HCT116 (cell line): ENCODE measurements around the gene FCRL6. TPM values are rescaled to one million over a fixed set of nuclear protein-coding genes. Genes with fewer than 3 reads are reported as not detected.

Experiments
- ATAC-seq: fragments of 200-7000 bp; cut with Tn5 transposase; 2 replicates; pipeline ENCODE4 v1.9.1; 2020; ENCODE audit warnings: mild to moderate bottlenecking, moderate library complexity
- BruUV-seq: library from RNA; stranded (reverse); fragments of 400-500 nt; replicated peaks from 2 replicates; lab custom pipeline; 2021; lab: Mats Ljungman, UMichigan
- CTCF ChIA-PET: fragments of 300-600 bp; sonication (Branson Sonifier 250); formaldehyde crosslinking; loops from one replicate; lab custom pipeline; 2021; ENCODE audit warnings: antibody characterized with exemption; lab: Charles Lee
- POLR2A ChIA-PET: fragments of 300-600, 350-600 bp; sonication (Branson Sonifier 250); formaldehyde crosslinking; loops from one replicate; lab custom pipeline; 2021; ENCODE audit warnings: antibody characterized with exemption; lab: Charles Lee
- RAD21 ChIA-PET, 2 experiments: fragments of 300-600 bp; sonication (Branson Sonifier 250); formaldehyde crosslinking; loops; one replicate each; lab custom pipeline; 2023; ENCODE audit warnings: low total read pairs in 2 of 2; ENCODE audit not compliant: uncharacterized antibody in 2 of 2, unreplicated experiment in 2 of 2, low non-redundant PET in 1 of 2; lab: Charles Lee
- DNase-seq: peaks from one replicate; pipeline ENCODE4 v3.0.0-alpha.2; 2010; ENCODE audit warnings: low read depth, low spot score
- H2AFZ ChIP-seq: fragments of 200-600 bp; shearing (Covaris generic), sonication (generic); 2 replicates; pipeline ENCODE4 v1.6.1; 2017; ENCODE audit warnings: low read depth, mixed run types, mixed read lengths, antibody characterized with exemption, low read length; ENCODE audit not compliant: poor library complexity, severe bottlenecking
- H3K27ac ChIP-seq: 2 replicates; pipeline ENCODE4 v1.5.1; 2012; ENCODE audit warnings: low read depth, low read length
- H3K27me3 ChIP-seq: fragments of 200-600 bp; sonication (generic); 2 replicates; pipeline ENCODE4 v1.6.1; 2016; ENCODE audit warnings: mixed run types, low read length, mixed read lengths; ENCODE audit not compliant: insufficient read depth
- H3K36me3 ChIP-seq, 2 experiments: fragments of 200-500 bp in 1 of 2; fragments of 200-600 bp in 1 of 2; sonication (Bioruptor generic) in 1 of 2; sonication (generic) in 1 of 2; 2 replicates each; pipeline versions ENCODE4 v1.5.1 to v1.6.1; 2014 to 2016; ENCODE audit warnings: low read length in 2 of 2, inconsistent platforms in 1 of 2, mixed read lengths in 1 of 2, mixed run types in 1 of 2; ENCODE audit not compliant: insufficient read depth in 2 of 2, control insufficient read depth in 1 of 2
- H3K4me1 ChIP-seq, 2 experiments: fragments of 200-600 bp in 1 of 2; sonication (generic) in 1 of 2; 2 replicates each; pipeline versions ENCODE4 v1.5.1 to v1.6.1; 2012 to 2017; ENCODE audit warnings: low read length in 2 of 2, inconsistent platforms in 1 of 2, mild to moderate bottlenecking in 1 of 2, mixed read lengths in 1 of 2, mixed run types in 1 of 2, moderate library complexity in 1 of 2; ENCODE audit not compliant: insufficient read depth in 2 of 2, control insufficient read depth in 1 of 2
- H3K4me2 ChIP-seq: fragments of 200-600 bp; sonication (generic); 2 replicates; pipeline ENCODE4 v1.6.1; 2017; ENCODE audit warnings: mixed run types, low read length, mixed read lengths
- H3K4me3 ChIP-seq, 2 experiments: fragments of 200-600 bp in 1 of 2; sonication (generic) in 1 of 2; replicated peaks in 1 of 2; 2 replicates each; pipeline ENCODE4 v1.5.1; 2011 to 2016; ENCODE audit warnings: low read length in 2 of 2, control low read depth in 1 of 2, low read depth in 1 of 2, mild to moderate bottlenecking in 1 of 2, mixed read lengths in 1 of 2, mixed run types in 1 of 2
- H3K79me2 ChIP-seq: fragments of 200-600 bp; sonication (generic); 2 replicates; pipeline ENCODE4 v1.6.1; 2017; ENCODE audit warnings: mild to moderate bottlenecking, mixed run types, low read length, moderate library complexity, mixed read lengths; ENCODE audit not compliant: insufficient read depth
- H3K9ac ChIP-seq: fragments of 200-600 bp; sonication (generic); 2 replicates; pipeline ENCODE4 v1.6.1; 2016; ENCODE audit warnings: low read length, mixed read lengths
- H3K9me2 ChIP-seq: fragments of 200-600 bp; sonication (generic), shearing (Covaris generic); 2 replicates; pipeline ENCODE4 v1.6.1; 2017; ENCODE audit warnings: mixed run types, mild to moderate bottlenecking, moderate library complexity; ENCODE audit not compliant: insufficient read depth
- H3K9me3 ChIP-seq, 2 experiments: fragments of 200-500 bp in 1 of 2; fragments of 200-600 bp in 1 of 2; sonication (Bioruptor generic) in 1 of 2; sonication (generic) in 1 of 2; 2 replicates each; pipeline ENCODE4 v1.6.1; 2014 to 2017; ENCODE audit warnings: low read length in 2 of 2, mixed read lengths in 2 of 2, inconsistent platforms in 1 of 2, low read depth in 1 of 2, mild to moderate bottlenecking in 1 of 2, mixed run types in 1 of 2, moderate library complexity in 1 of 2; ENCODE audit not compliant: control insufficient read depth in 1 of 2, insufficient read depth in 1 of 2
- H4K20me1 ChIP-seq: fragments of 200-600 bp; sonication (generic), shearing (Covaris generic); 2 replicates; pipeline ENCODE4 v1.6.1; 2017; ENCODE audit warnings: mixed run types, mild to moderate bottlenecking, moderate library complexity; ENCODE audit not compliant: insufficient read depth
- CBX3 ChIP-seq: IDR thresholded peaks from 2 replicates; pipeline ENCODE4 v1.6.1; 2012; ENCODE audit warnings: low read depth
- EGR1 ChIP-seq: IDR thresholded peaks from 2 replicates; pipeline ENCODE4 v1.6.1; 2012; ENCODE audit warnings: low read depth
- ELF1 ChIP-seq: IDR thresholded peaks from 2 replicates; pipeline ENCODE4 v1.6.1; 2012; ENCODE audit warnings: low read depth, borderline replicate concordance
- EZH2 ChIP-seq: fragments of 200-600 bp; sonication (generic); IDR thresholded peaks from 2 replicates; pipeline ENCODE4 v1.6.1; 2017; ENCODE audit warnings: antibody characterized with exemption, mixed run types
- EZH2phosphoT487 ChIP-seq: fragments of 200-600 bp; IDR thresholded peaks from 2 replicates; pipeline ENCODE4 v1.6.1; 2018; ENCODE audit warnings: antibody characterized with exemption, borderline replicate concordance
- JUND ChIP-seq: IDR thresholded peaks from 2 replicates; pipeline ENCODE4 v1.6.1; 2012
- POLR2A ChIP-seq: IDR thresholded peaks from 2 replicates; pipeline ENCODE4 v1.7.0; 2011; ENCODE audit warnings: borderline replicate concordance; ENCODE audit not compliant: insufficient read depth, insufficient read length; ENCODE audit errors: extremely low read depth
- POLR2AphosphoS5 ChIP-seq: IDR thresholded peaks from 2 replicates; pipeline ENCODE4 v1.6.1; 2011; ENCODE audit warnings: mild to moderate bottlenecking, low read depth, low read length, moderate library complexity
- RAD21 ChIP-seq: IDR thresholded peaks from 2 replicates; pipeline ENCODE4 v1.6.1; 2012; ENCODE audit warnings: low read depth, mild to moderate bottlenecking
- REST ChIP-seq: IDR thresholded peaks from 2 replicates; pipeline ENCODE4 v1.6.1; 2012; ENCODE audit warnings: low read depth
- SIN3A ChIP-seq: IDR thresholded peaks from 2 replicates; pipeline ENCODE4 v1.6.1; 2012; ENCODE audit warnings: low read depth
- SP1 ChIP-seq: IDR thresholded peaks from 2 replicates; pipeline ENCODE4 v1.6.1; 2012; ENCODE audit warnings: low read depth
- SRF ChIP-seq: IDR thresholded peaks from 2 replicates; pipeline ENCODE4 v1.6.1; 2012; ENCODE audit warnings: low read depth
- TCF7L2 ChIP-seq: IDR thresholded peaks from 2 replicates; pipeline ENCODE4 v1.7.0; 2011; ENCODE audit warnings: borderline replicate concordance, inconsistent platforms; ENCODE audit not compliant: insufficient read depth, insufficient read length; ENCODE audit errors: extremely low read depth
- YY1 ChIP-seq: IDR thresholded peaks from 2 replicates; pipeline ENCODE4 v1.6.1; 2011; ENCODE audit warnings: low read length, low read depth, moderate library complexity, mild to moderate bottlenecking; ENCODE audit not compliant: insufficient replicate concordance; ENCODE audit errors: extremely low read depth
- ZFX ChIP-seq: fragments of 450-650 bp; IDR thresholded peaks from 2 replicates; pipeline ENCODE4 v1.6.1; 2017
- ZNF274 ChIP-seq: fragments of 200-500 bp; sonication (Bioruptor generic); IDR thresholded peaks from 2 replicates; pipeline ENCODE4 v1.6.1; 2014; ENCODE audit warnings: mild to moderate bottlenecking, low read depth, low read length, inconsistent platforms
- intact Hi-C: fragments of 100-400 bp; cut with micrococcal nuclease; formaldehyde crosslinking; loops from 2 replicates; pipeline ENCODE4 v1.10.0; 2022
- total RNA-seq: library from RNA; stranded (reverse); gene quantifications from one replicate; pipeline ENCODE4 v1.2.1, GENCODE V29; 2021; ENCODE audit not compliant: unreplicated experiment
- TF ChIP-seq, protein P1 (sequence below): IDR thresholded peaks from 2 replicates; pipeline ENCODE4 v1.6.1; 2011; ENCODE audit warnings: mild to moderate bottlenecking, low read length, moderate library complexity; ENCODE audit not compliant: insufficient replicate concordance; ENCODE audit errors: extremely low read depth
- TF ChIP-seq, protein P2 (sequence below): IDR thresholded peaks from 2 replicates; pipeline ENCODE4 v1.6.1; 2012

The FCRL6 gene
- total RNA-seq, 1 experiment from 2014 or later: not detected

DNA sequence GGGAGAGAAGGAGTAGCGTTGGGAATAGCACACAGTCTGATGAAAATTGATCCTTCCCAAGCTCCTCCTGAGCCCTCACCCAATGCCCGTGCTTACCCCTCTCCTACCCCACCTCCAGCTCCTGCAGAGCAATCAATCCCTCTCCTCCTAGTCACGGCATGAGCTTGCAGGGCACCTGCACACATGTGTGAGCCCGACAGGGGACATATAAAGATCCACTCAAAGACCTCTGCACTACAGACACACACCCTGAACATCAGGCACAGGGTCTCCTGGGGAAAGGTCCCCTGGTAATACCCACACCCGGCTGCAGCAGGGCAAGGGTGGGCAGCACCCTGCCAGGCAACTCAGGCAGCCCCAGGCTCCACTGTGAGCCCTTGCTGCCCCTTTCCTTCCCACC is 59.9 kb downstream of the FCRL6 start (continued):
- TF ChIP-seq, protein P1, sequence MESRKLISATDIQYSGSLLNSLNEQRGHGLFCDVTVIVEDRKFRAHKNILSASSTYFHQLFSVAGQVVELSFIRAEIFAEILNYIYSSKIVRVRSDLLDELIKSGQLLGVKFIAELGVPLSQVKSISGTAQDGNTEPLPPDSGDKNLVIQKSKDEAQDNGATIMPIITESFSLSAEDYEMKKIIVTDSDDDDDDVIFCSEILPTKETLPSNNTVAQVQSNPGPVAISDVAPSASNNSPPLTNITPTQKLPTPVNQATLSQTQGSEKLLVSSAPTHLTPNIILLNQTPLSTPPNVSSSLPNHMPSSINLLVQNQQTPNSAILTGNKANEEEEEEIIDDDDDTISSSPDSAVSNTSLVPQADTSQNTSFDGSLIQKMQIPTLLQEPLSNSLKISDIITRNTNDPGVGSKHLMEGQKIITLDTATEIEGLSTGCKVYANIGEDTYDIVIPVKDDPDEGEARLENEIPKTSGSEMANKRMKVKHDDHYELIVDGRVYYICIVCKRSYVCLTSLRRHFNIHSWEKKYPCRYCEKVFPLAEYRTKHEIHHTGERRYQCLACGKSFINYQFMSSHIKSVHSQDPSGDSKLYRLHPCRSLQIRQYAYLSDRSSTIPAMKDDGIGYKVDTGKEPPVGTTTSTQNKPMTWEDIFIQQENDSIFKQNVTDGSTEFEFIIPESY: no peak
- no peak for TF ChIP-seq ZFX

DNA sequence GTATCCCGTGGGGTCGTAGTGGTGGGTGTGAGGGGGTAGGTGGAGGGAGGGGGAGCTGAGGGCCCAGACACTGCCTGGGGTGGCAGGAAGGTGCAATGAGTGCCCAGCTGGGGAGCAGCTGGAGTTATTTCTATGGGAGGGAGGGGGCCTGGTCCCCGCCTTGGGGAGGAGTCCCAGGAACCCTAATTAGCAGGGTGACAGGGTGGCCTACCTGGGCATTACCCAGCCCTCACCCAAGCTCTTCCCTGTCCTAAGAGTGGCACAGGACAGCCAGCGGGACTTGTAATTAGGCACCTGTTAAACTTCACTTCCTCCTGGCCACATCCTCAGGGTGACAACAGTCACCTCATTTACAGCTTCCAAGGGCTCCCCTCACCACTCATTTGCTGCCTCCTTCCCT is 60.4 kb downstream of the FCRL6 start, which contains the start of gene VSIG8:
Gene VSIG8, minus strand, starts transcription at position 101 of the 400 bp plus-strand sequence. CDS start 136 bp downstream, outside the sequence.
- H3K4me1 ChIP-seq: peaks cover 5 to 17% of the 10 kb centered on the region in 2 experiments
- no peaks in the 10 kb centered on the region for H3K79me2 ChIP-seq
- ChIA-PET RAD21 (no interaction called here), CTCF (no interaction called here), POLR2A (no interaction called here)
- no peak within 1 kb of the TSS for H3K27ac ChIP-seq
- no peak within 1 kb of the TSS for H3K4me3 ChIP-seq
- intact Hi-C loops: no loop called here
- BruUV-seq: no TSS peak
- no peaks in the 10 kb centered on the region; the same call in 1 of the 2 replicates for H3K27me3 ChIP-seq
- H2AFZ ChIP-seq: no peak within 1 kb of the TSS
- H3K9me2 ChIP-seq: no peaks in the 10 kb centered on the region
- H3K36me3 ChIP-seq: no peaks in the 10 kb centered on the region
- no peak within 1 kb of the TSS for H3K4me2 ChIP-seq
- ATAC-seq (no peak), DNase-seq (no peak)
- no peak within 1 kb of the TSS for H3K9ac ChIP-seq
- no peaks in the 10 kb centered on the region for H3K9me3 ChIP-seq
- no peaks in the 10 kb centered on the region for H4K20me1 ChIP-seq
- TF ChIP-seq CBX3 (no peak), JUND (no peak), EZH2phosphoT487 (no peak), YY1 (no peak), TCF7L2 (no peak), POLR2AphosphoS5 (no peak), EGR1 (no peak), SIN3A (no peak), ZFX (no peak), RAD21 (no peak), SRF (no peak), EZH2 (no peak), ELF1 (no peak), SP1 (no peak), ZNF274 (no peak), POLR2A (no peak), REST (no peak)
- TF ChIP-seq, protein P1: no peak
- TF ChIP-seq, protein P2, sequence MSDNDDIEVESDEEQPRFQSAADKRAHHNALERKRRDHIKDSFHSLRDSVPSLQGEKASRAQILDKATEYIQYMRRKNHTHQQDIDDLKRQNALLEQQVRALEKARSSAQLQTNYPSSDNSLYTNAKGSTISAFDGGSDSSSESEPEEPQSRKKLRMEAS: no peak
